Keratinocyte (primary cell): Measurements from ENCODE around the gene PPM1D. TPM values are rescaled to one million over a fixed set of nuclear protein-coding genes. Genes with fewer than 3 reads are reported as not detected.

Experiments
- DNase-seq: peaks from one replicate; pipeline ENCODE4 v3.0.0-alpha.2; 2011; ENCODE audit warnings: low read depth, missing footprints, low spot score
- FAIRE-seq: peaks from 2 replicates; lab custom pipeline; 2011; peaks lifted over from hg19 to GRCh38; lab: Jason Lieb, UNC
- H2AFZ ChIP-seq: 2 replicates; pipeline ENCODE4 v1.6.0; 2012; ENCODE audit warnings: low read length, control low read depth, inconsistent platforms; ENCODE audit not compliant: control insufficient read depth
- H3K27ac ChIP-seq: 2 replicates; pipeline ENCODE4 v1.5.1; 2011; ENCODE audit warnings: low read length; ENCODE audit not compliant: control insufficient read depth, insufficient read depth
- H3K27me3 ChIP-seq: 3 replicates; pipeline ENCODE4 v1.6.0; 2011; ENCODE audit warnings: low read length; ENCODE audit not compliant: control insufficient read depth, insufficient read depth; ENCODE audit errors: extremely low read depth
- H3K36me3 ChIP-seq, 2 experiments: 2 replicates in 1 of 2; 3 replicates in 1 of 2; pipeline ENCODE4 v1.5.1; 2011; ENCODE audit warnings: low read length in 2 of 2, mild to moderate bottlenecking in 1 of 2; ENCODE audit not compliant: control insufficient read depth in 2 of 2, insufficient read depth in 2 of 2; ENCODE audit errors: extremely low read depth in 1 of 2
- H3K4me1 ChIP-seq: 3 replicates; pipeline ENCODE4 v1.5.1; 2011; ENCODE audit warnings: low read length; ENCODE audit not compliant: control insufficient read depth, insufficient read depth; ENCODE audit errors: extremely low read depth
- H3K4me2 ChIP-seq: 3 replicates; pipeline ENCODE4 v1.6.0; 2011; ENCODE audit warnings: low read depth, low read length; ENCODE audit not compliant: control insufficient read depth, insufficient read depth; ENCODE audit errors: extremely low read depth
- H3K4me3 ChIP-seq, 3 experiments: fragments of 200-600 bp in 1 of 3; sonication (generic) in 1 of 3; 2 replicates in 2 of 3; 3 replicates in 1 of 3; pipeline ENCODE4 v1.5.1; 2011 to 2016; ENCODE audit warnings: low read length in 3 of 3, mild to moderate bottlenecking in 3 of 3, control low read depth in 2 of 3, inconsistent platforms in 1 of 3, low read depth in 1 of 3, mixed read lengths in 1 of 3, mixed run types in 1 of 3, moderate library complexity in 1 of 3; ENCODE audit not compliant: control insufficient read depth in 2 of 3, insufficient read depth in 2 of 3; ENCODE audit errors: extremely low read depth in 1 of 3
- H3K79me2 ChIP-seq: 2 replicates; pipeline ENCODE4 v1.6.0; 2012; ENCODE audit warnings: low read length; ENCODE audit not compliant: control insufficient read depth, insufficient read depth
- H3K9ac ChIP-seq: 3 replicates; pipeline ENCODE4 v1.6.0; 2011; ENCODE audit warnings: low read length; ENCODE audit not compliant: control insufficient read depth, insufficient read depth; ENCODE audit errors: extremely low read depth
- H3K9me1 ChIP-seq: 3 replicates; pipeline ENCODE4 v1.6.0; 2011; ENCODE audit warnings: low read length; ENCODE audit not compliant: control insufficient read depth, insufficient read depth; ENCODE audit errors: extremely low read depth
- H3K9me3 ChIP-seq: 2 replicates; pipeline ENCODE4 v1.5.1; 2012; ENCODE audit warnings: low read depth, low read length; ENCODE audit not compliant: control insufficient read depth
- H4K20me1 ChIP-seq: 3 replicates; pipeline ENCODE4 v1.6.0; 2011; ENCODE audit warnings: low read length; ENCODE audit not compliant: control insufficient read depth, insufficient read depth; ENCODE audit errors: extremely low read depth
- EZH2 ChIP-seq: IDR thresholded peaks from one replicate; pipeline ENCODE4 v1.6.1; 2012; ENCODE audit warnings: inconsistent platforms, mild to moderate bottlenecking, low read length, moderate library complexity
- dilution Hi-C: fragments of 300-500 bp; cut with MboI; formaldehyde crosslinking; loops from one replicate; pipeline ENCODE4 v1.7.0; 2020; ENCODE audit warnings: low sequenced_read_pairs; ENCODE audit not compliant: extremely low pct_ligation_motif_present
- polyA plus RNA-seq, 5 experiments: library from polyadenylated mRNA; depleted of rRNA in 3 of 5; stranded (reverse) in 3 of 5; stranded (forward) in 1 of 5; unstranded in 1 of 5; fragments of >200 nt; gene quantifications; 1 replicate in 1 of 5; 2 replicates in 3 of 5; 3 replicates in 1 of 5; pipeline versions ENCODE4 v1.2.1 to v1.2.3, GENCODE V29; 2011 to 2012; ENCODE audit warnings: missing spikeins in 2 of 5, low read depth in 1 of 5, low replicate concordance in 1 of 5
- TF ChIP-seq, protein P1 (sequence below), 3 experiments: IDR thresholded peaks in 1 of 3; conservative IDR thresholded peaks in 1 of 3; optimal IDR thresholded peaks in 1 of 3; 2 replicates in 2 of 3; 3 replicates in 1 of 3; pipeline versions ENCODE3 to v1.5.1; 2011; ENCODE audit warnings: low read length in 3 of 3, mild to moderate bottlenecking in 3 of 3, moderate library complexity in 2 of 3, control low read depth in 1 of 3, inconsistent platforms in 1 of 3; ENCODE audit not compliant: insufficient read depth in 2 of 3; ENCODE audit errors: extremely low read depth in 1 of 3

The PPM1D gene
- polyA plus RNA-seq, 1 donor (not counting 4 experiments of a cell fraction or from before 2014, with no cell fraction given): 2.9 TPM

DNA sequence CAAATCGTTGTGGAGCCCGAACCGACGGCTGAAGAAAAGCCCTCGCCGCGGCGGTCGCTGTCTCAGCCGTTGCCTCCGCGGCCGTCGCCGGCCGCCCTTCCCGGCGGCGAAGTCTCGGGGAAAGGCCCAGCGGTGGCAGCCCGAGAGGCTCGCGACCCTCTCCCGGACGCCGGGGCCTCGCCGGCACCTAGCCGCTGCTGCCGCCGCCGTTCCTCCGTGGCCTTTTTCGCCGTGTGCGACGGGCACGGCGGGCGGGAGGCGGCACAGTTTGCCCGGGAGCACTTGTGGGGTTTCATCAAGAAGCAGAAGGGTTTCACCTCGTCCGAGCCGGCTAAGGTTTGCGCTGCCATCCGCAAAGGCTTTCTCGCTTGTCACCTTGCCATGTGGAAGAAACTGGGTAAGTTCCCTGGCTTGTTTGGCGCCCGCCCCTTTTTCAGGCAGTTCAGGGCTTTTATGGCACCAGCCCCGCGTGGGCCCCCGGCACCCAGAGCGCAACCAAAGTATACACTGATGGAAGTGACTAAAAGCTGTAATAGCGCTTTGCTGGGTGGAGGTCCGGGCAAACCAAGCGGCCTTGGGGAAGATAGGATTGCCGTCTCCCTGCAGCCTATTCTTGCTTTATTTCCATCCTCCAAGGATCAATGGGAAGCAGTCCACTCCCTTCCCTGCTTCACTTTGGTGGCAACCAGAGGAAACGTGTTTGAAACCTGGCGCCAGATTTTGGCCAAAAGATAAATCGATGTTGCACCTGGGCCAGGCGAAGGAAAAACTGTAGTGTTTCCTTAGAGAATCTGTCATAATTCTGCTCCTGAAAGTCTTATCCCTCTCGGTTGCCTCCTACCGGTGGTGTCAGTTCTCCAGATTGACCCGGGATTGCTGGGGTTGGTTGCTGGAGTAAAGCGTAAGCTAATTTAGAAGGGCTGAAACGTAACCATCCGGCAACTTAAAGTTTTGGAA, 775 bp downstream of the PPM1D start:
- no peaks in the 10 kb centered on the region for H4K20me1 ChIP-seq
- H3K4me1 ChIP-seq: peaks cover 21% of the 10 kb centered on the region
- peak overlapping the region; percentile 93 for H3K4me2 ChIP-seq
- peak overlapping the region; percentile 89 for H2AFZ ChIP-seq
- TF ChIP-seq, protein P1, sequence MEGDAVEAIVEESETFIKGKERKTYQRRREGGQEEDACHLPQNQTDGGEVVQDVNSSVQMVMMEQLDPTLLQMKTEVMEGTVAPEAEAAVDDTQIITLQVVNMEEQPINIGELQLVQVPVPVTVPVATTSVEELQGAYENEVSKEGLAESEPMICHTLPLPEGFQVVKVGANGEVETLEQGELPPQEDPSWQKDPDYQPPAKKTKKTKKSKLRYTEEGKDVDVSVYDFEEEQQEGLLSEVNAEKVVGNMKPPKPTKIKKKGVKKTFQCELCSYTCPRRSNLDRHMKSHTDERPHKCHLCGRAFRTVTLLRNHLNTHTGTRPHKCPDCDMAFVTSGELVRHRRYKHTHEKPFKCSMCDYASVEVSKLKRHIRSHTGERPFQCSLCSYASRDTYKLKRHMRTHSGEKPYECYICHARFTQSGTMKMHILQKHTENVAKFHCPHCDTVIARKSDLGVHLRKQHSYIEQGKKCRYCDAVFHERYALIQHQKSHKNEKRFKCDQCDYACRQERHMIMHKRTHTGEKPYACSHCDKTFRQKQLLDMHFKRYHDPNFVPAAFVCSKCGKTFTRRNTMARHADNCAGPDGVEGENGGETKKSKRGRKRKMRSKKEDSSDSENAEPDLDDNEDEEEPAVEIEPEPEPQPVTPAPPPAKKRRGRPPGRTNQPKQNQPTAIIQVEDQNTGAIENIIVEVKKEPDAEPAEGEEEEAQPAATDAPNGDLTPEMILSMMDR (optimal IDR thresholded peaks at IDR 0.05 in 1 of 3, IDR thresholded peaks at IDR 0.05 in 1 of 3, conservative IDR thresholded peaks at IDR 0.05 in 1 of 3; ENCODE audit: extremely low read depth in 1 of 3, insufficient read depth in 2 of 3, low read length in 3 of 3): peak; percentile 65 to 88 (median 68)
- no peak for TF ChIP-seq EZH2
- DNase-seq: peak; percentile 61
- dilution Hi-C loops: no loop called here
- no peaks in the 10 kb centered on the region for H3K9me3 ChIP-seq
- H3K79me2 ChIP-seq: peaks cover 47% of the 10 kb centered on the region
- H3K9ac ChIP-seq: peak overlapping the region; percentile 92
- H3K36me3 ChIP-seq: no peaks in the 10 kb centered on the region
- H3K27me3 ChIP-seq: no peaks in the 10 kb centered on the region
- peak; percentile 67 for FAIRE-seq
- H3K9me1 ChIP-seq: no peaks in the 10 kb centered on the region
- peak overlapping the region; percentile 91 to 99 (median 95) for H3K4me3 ChIP-seq
- H3K27ac ChIP-seq: peak overlapping the region; percentile 90

GRCh38 chr17:60601447-60602384, 1.7 kb downstream of the PPM1D start:
- H3K4me3 ChIP-seq: peak overlapping the region; percentile 91 to 99 (median 95)
- TF ChIP-seq EZH2: no peak
- TF ChIP-seq, protein P1 (optimal IDR thresholded peaks at IDR 0.05 in 1 of 3, IDR thresholded peaks at IDR 0.05 in 1 of 3, conservative IDR thresholded peaks at IDR 0.05 in 1 of 3; ENCODE audit: extremely low read depth in 1 of 3, insufficient read depth in 2 of 3, low read length in 3 of 3): no peak
- peak overlapping the region; percentile 80 for H2AFZ ChIP-seq
- no peaks in the 10 kb centered on the region for H3K27me3 ChIP-seq
- FAIRE-seq: no peak
- H3K4me2 ChIP-seq: peak overlapping the region; percentile 93
- DNase-seq: peak; percentile 25
- H3K79me2 ChIP-seq: peaks cover 56% of the 10 kb centered on the region
- peaks cover 21% of the 10 kb centered on the region for H3K4me1 ChIP-seq
- H3K27ac ChIP-seq: peak overlapping the region; percentile 90
- no peaks in the 10 kb centered on the region for H4K20me1 ChIP-seq
- no peaks in the 10 kb centered on the region for H3K9me3 ChIP-seq
- peak overlapping the region; percentile 92 for H3K9ac ChIP-seq
- H3K36me3 ChIP-seq: no peaks in the 10 kb centered on the region
- dilution Hi-C loops: no loop called here
- no peaks in the 10 kb centered on the region for H3K9me1 ChIP-seq
